ENCODE data around the gene PJVK.

GRCh38 chr2:178508646-178509045 is 57.5 kb downstream of the PJVK start:
- TF ChIP-seq CTCF (IDR thresholded peaks at IDR 0.05) (no peak), MEF2A (IDR thresholded peaks at IDR 0.05; ENCODE audit: borderline replicate concordance, low read depth) (no peak), NFIC (IDR thresholded peaks at IDR 0.05; ENCODE audit: borderline replicate concordance) (no peak), RAD21 (IDR thresholded peaks at IDR 0.05; ENCODE audit: low read length) (no peak), EP300 (IDR thresholded peaks at IDR 0.05; ENCODE audit: borderline replicate concordance in 1 of 2, low read depth in 1 of 2, low read length in 1 of 2) (no peak), TEAD4 (IDR thresholded peaks at IDR 0.05; ENCODE audit: borderline replicate concordance, insufficient read depth) (no peak)
- TF ChIP-seq, protein P1, sequence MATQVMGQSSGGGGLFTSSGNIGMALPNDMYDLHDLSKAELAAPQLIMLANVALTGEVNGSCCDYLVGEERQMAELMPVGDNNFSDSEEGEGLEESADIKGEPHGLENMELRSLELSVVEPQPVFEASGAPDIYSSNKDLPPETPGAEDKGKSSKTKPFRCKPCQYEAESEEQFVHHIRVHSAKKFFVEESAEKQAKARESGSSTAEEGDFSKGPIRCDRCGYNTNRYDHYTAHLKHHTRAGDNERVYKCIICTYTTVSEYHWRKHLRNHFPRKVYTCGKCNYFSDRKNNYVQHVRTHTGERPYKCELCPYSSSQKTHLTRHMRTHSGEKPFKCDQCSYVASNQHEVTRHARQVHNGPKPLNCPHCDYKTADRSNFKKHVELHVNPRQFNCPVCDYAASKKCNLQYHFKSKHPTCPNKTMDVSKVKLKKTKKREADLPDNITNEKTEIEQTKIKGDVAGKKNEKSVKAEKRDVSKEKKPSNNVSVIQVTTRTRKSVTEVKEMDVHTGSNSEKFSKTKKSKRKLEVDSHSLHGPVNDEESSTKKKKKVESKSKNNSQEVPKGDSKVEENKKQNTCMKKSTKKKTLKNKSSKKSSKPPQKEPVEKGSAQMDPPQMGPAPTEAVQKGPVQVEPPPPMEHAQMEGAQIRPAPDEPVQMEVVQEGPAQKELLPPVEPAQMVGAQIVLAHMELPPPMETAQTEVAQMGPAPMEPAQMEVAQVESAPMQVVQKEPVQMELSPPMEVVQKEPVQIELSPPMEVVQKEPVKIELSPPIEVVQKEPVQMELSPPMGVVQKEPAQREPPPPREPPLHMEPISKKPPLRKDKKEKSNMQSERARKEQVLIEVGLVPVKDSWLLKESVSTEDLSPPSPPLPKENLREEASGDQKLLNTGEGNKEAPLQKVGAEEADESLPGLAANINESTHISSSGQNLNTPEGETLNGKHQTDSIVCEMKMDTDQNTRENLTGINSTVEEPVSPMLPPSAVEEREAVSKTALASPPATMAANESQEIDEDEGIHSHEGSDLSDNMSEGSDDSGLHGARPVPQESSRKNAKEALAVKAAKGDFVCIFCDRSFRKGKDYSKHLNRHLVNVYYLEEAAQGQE (IDR thresholded peaks at IDR 0.05; ENCODE audit: low read depth, low read length), result no peak

Data from SK-N-SH (cell line).